HepG2 (cell line): ENCODE data around the gene ACTR6. TPM values are rescaled to one million over a fixed set of nuclear protein-coding genes. Genes with fewer than 3 reads are reported as not detected.

Experiments
- ARHGAP35 ChIP-seq: sonication (generic); formaldehyde crosslinking; IDR thresholded peaks from 2 replicates; pipeline ENCODE4 v1.9.0; 2022; ENCODE audit warnings: mild to moderate bottlenecking, inconsistent platforms, moderate library complexity, missing genetic modification reagents, borderline replicate concordance
- DPF2 ChIP-seq: sonication (generic); formaldehyde crosslinking; IDR thresholded peaks from 2 replicates; pipeline ENCODE4 v1.4.0; 2020; ENCODE audit warnings: mild to moderate bottlenecking, low read depth, missing genetic modification reagents, borderline replicate concordance
- KDM6A ChIP-seq: IDR thresholded peaks from 2 replicates; pipeline ENCODE4 v1.6.1; 2016; ENCODE audit warnings: low read depth
- KLF9 ChIP-seq: IDR thresholded peaks from 2 replicates; pipeline ENCODE4 v1.6.1; 2016; ENCODE audit warnings: low read depth
- NCOA2 ChIP-seq: sonication (generic); formaldehyde crosslinking; IDR thresholded peaks from 2 replicates; pipeline ENCODE4 v1.8.0; 2022; ENCODE audit warnings: inconsistent platforms
- REXO4 ChIP-seq: sonication (generic); formaldehyde crosslinking; IDR thresholded peaks from 2 replicates; pipeline ENCODE4 v1.8.0; 2022; ENCODE audit warnings: missing genetic modification reagents, mild to moderate bottlenecking, borderline replicate concordance
- SUZ12 ChIP-seq: fragments of 150-350 bp; IDR thresholded peaks from 2 replicates; pipeline ENCODE4 v1.6.1; 2014; ENCODE audit warnings: low read depth, low read length
- ZKSCAN1 ChIP-seq: fragments of 150-350 bp; IDR thresholded peaks from 2 replicates; pipeline ENCODE4 v1.6.1; 2014; ENCODE audit warnings: low read length
- ZNF160 ChIP-seq: sonication (generic); formaldehyde crosslinking; IDR thresholded peaks from 2 replicates; pipeline ENCODE4 v1.8.0; 2022; ENCODE audit warnings: mild to moderate bottlenecking, inconsistent platforms, missing genetic modification reagents
- ZNF230 ChIP-seq: sonication (generic); formaldehyde crosslinking; IDR thresholded peaks from 2 replicates; pipeline ENCODE4 v1.4.0; 2020; ENCODE audit warnings: mild to moderate bottlenecking, missing genetic modification reagents
- ZNF781 ChIP-seq: sonication (generic); formaldehyde crosslinking; IDR thresholded peaks from 2 replicates; pipeline ENCODE4 v1.5.1; 2020; ENCODE audit warnings: borderline replicate concordance, mild to moderate bottlenecking, missing genetic modification reagents; ENCODE audit errors: not compliant biosample characterization
- ZNF878 ChIP-seq: sonication (generic); formaldehyde crosslinking; IDR thresholded peaks from 2 replicates; pipeline ENCODE4 v1.8.1; 2023; ENCODE audit warnings: mild to moderate bottlenecking, missing genetic modification reagents, moderate library complexity
- polyA plus RNA-seq, 8 experiments: library from polyadenylated mRNA; depleted of rRNA in 3 of 8; stranded (reverse) in 7 of 8; unstranded in 1 of 8; fragments of >200 nt; fragmentation: Illumina TruSeq in 4 of 8; extraction: Trizol in 4 of 8; gene quantifications; 2 replicates each; pipeline versions ENCODE4 v1.2.1 to v1.2.3, GENCODE V29; 2011 to 2016; ENCODE audit warnings: low read depth in 4 of 8, missing spikeins in 1 of 8, mixed read lengths in 1 of 8; ENCODE audit not compliant: insufficient read depth in 1 of 8
- total RNA-seq, 5 experiments: library from RNA; depleted of rRNA; stranded (reverse); fragments of >200 nt; fragmentation: Illumina TruSeq; extraction: Trizol; gene quantifications; 2 replicates each; pipeline ENCODE4 v1.2.3, GENCODE V29; 2016; ENCODE audit warnings: low read depth in 1 of 5
- TF ChIP-seq, protein P1 (sequence below): sonication (generic); formaldehyde crosslinking; IDR thresholded peaks from 2 replicates; pipeline ENCODE4 v1.9.0; 2021; ENCODE audit warnings: missing genetic modification reagents, borderline replicate concordance
- TF ChIP-seq, protein P2 (sequence below): IDR thresholded peaks from 2 replicates; pipeline ENCODE4 v1.6.1; 2012; ENCODE audit warnings: low read length, improper control_type of control experiment
- TF ChIP-seq, protein P3 (sequence below): sonication (generic); formaldehyde crosslinking; IDR thresholded peaks from 2 replicates; pipeline ENCODE4 v1.4.0; 2020; ENCODE audit warnings: missing genetic modification reagents

The ACTR6 gene
- total and polyA plus RNA-seq, 2 of the 13 experiments (the other 11 are each of a cell fraction or from before 2014, with no cell fraction given) = 12.9 to 22.4 TPM

GRCh38 chr12:100199347-100200149 is 1.1 kb upstream of the ACTR6 start (continued):
- TF ChIP-seq, protein P1, sequence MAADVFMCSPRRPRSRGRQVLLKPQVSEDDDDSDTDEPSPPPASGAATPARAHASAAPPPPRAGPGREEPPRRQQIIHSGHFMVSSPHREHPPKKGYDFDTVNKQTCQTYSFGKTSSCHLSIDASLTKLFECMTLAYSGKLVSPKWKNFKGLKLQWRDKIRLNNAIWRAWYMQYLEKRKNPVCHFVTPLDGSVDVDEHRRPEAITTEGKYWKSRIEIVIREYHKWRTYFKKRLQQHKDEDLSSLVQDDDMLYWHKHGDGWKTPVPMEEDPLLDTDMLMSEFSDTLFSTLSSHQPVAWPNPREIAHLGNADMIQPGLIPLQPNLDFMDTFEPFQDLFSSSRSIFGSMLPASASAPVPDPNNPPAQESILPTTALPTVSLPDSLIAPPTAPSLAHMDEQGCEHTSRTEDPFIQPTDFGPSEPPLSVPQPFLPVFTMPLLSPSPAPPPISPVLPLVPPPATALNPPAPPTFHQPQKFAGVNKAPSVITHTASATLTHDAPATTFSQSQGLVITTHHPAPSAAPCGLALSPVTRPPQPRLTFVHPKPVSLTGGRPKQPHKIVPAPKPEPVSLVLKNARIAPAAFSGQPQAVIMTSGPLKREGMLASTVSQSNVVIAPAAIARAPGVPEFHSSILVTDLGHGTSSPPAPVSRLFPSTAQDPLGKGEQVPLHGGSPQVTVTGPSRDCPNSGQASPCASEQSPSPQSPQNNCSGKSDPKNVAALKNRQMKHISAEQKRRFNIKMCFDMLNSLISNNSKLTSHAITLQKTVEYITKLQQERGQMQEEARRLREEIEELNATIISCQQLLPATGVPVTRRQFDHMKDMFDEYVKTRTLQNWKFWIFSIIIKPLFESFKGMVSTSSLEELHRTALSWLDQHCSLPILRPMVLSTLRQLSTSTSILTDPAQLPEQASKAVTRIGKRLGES (CRISPR knock-in tag) = no peak
- TF ChIP-seq ARHGAP35 (CRISPR knock-in tag) (no peak), SUZ12 (no peak), ZNF781 (no peak), KLF9 (no peak), KDM6A (CRISPR knock-in tag) (no peak), ZNF878 (CRISPR knock-in tag) (no peak), ZKSCAN1 (no peak), NCOA2 (no peak), ZNF160 (CRISPR knock-in tag) (no peak), DPF2 (no peak), ZNF230 (no peak), REXO4 (no peak)
- TF ChIP-seq, protein P2, sequence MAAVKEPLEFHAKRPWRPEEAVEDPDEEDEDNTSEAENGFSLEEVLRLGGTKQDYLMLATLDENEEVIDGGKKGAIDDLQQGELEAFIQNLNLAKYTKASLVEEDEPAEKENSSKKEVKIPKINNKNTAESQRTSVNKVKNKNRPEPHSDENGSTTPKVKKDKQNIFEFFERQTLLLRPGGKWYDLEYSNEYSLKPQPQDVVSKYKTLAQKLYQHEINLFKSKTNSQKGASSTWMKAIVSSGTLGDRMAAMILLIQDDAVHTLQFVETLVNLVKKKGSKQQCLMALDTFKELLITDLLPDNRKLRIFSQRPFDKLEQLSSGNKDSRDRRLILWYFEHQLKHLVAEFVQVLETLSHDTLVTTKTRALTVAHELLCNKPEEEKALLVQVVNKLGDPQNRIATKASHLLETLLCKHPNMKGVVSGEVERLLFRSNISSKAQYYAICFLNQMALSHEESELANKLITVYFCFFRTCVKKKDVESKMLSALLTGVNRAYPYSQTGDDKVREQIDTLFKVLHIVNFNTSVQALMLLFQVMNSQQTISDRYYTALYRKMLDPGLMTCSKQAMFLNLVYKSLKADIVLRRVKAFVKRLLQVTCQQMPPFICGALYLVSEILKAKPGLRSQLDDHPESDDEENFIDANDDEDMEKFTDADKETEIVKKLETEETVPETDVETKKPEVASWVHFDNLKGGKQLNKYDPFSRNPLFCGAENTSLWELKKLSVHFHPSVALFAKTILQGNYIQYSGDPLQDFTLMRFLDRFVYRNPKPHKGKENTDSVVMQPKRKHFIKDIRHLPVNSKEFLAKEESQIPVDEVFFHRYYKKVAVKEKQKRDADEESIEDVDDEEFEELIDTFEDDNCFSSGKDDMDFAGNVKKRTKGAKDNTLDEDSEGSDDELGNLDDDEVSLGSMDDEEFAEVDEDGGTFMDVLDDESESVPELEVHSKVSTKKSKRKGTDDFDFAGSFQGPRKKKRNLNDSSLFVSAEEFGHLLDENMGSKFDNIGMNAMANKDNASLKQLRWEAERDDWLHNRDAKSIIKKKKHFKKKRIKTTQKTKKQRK = no peak
- TF ChIP-seq, protein P3, sequence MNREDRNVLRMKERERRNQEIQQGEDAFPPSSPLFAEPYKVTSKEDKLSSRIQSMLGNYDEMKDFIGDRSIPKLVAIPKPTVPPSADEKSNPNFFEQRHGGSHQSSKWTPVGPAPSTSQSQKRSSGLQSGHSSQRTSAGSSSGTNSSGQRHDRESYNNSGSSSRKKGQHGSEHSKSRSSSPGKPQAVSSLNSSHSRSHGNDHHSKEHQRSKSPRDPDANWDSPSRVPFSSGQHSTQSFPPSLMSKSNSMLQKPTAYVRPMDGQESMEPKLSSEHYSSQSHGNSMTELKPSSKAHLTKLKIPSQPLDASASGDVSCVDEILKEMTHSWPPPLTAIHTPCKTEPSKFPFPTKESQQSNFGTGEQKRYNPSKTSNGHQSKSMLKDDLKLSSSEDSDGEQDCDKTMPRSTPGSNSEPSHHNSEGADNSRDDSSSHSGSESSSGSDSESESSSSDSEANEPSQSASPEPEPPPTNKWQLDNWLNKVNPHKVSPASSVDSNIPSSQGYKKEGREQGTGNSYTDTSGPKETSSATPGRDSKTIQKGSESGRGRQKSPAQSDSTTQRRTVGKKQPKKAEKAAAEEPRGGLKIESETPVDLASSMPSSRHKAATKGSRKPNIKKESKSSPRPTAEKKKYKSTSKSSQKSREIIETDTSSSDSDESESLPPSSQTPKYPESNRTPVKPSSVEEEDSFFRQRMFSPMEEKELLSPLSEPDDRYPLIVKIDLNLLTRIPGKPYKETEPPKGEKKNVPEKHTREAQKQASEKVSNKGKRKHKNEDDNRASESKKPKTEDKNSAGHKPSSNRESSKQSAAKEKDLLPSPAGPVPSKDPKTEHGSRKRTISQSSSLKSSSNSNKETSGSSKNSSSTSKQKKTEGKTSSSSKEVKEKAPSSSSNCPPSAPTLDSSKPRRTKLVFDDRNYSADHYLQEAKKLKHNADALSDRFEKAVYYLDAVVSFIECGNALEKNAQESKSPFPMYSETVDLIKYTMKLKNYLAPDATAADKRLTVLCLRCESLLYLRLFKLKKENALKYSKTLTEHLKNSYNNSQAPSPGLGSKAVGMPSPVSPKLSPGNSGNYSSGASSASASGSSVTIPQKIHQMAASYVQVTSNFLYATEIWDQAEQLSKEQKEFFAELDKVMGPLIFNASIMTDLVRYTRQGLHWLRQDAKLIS (CRISPR knock-in tag) = no peak
